ENCODE results near the gene PMFBP1. TPM values are rescaled to one million over a fixed set of nuclear protein-coding genes. Genes with fewer than 3 reads are reported as not detected.

PMFBP1 gene
- polyA plus RNA-seq, 1 donor = 4.7 TPM

DNA sequence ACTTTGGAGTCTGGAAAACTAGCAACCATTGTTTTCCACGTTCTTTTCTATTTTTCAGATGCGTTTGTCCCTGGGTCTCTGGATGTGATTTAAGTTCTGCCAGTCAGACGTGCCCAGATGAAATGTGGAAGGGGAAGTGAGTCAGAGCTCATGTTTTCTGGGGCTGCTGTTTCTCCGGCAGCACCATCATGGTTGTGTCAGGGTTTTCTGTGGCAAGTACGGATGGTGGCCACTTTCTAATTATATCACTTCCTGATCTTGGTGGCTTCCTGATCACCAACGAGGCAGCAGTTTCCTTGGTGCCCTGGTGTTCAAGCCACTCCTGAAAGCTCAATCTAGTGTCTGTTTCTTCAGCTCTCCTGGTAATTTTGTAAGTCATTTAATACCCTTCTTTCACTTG is 31.4 kb upstream of the PMFBP1 start:
- no CpG with 5 or more reads among the region's 6 CpGs for WGBS (ENCODE audit: insufficient coverage, low lambda C conversion rate)
- Histone ChIP-seq H3K4me3 (ENCODE audit: low read length) (no peak overlapping the region), H3K4me1 (ENCODE audit: control insufficient read depth, insufficient read depth, low read length) (peaks cover 19% of the 10 kb centered on the region), H3K9me3 (ENCODE audit: control insufficient read depth, low read depth, low read length) (no peaks in the 10 kb centered on the region), H3K27ac (ENCODE audit: low read length) (no peak overlapping the region), H3K36me3 (ENCODE audit: control insufficient read depth, insufficient read depth, low read length) (no peaks in the 10 kb centered on the region), H3K27me3 (ENCODE audit: control insufficient read depth, insufficient read depth, low read length) (no peaks in the 10 kb centered on the region)
- DNase-seq = no peak

GRCh38 chr16:72202014-72202413 is 30.1 kb upstream of the PMFBP1 start:
- Histone ChIP-seq H3K36me3 (ENCODE audit: control insufficient read depth, insufficient read depth, low read length) (no peaks in the 10 kb centered on the region), H3K4me3 (ENCODE audit: low read length) (no peak overlapping the region), H3K27ac (ENCODE audit: low read length) (peak overlapping the region; percentile 16), H3K9me3 (ENCODE audit: control insufficient read depth, low read depth, low read length) (no peaks in the 10 kb centered on the region), H3K4me1 (ENCODE audit: control insufficient read depth, insufficient read depth, low read length) (peaks cover 19% of the 10 kb centered on the region), H3K27me3 (ENCODE audit: control insufficient read depth, insufficient read depth, low read length) (no peaks in the 10 kb centered on the region)
- no CpG with 5 or more reads among the region's 2 CpGs for WGBS (ENCODE audit: insufficient coverage, low lambda C conversion rate)
- no peak for DNase-seq

GRCh38 chr16:72201387-72201786 is 29.4 kb upstream of the PMFBP1 start:
- Histone ChIP-seq H3K9me3 (ENCODE audit: control insufficient read depth, low read depth, low read length) (no peaks in the 10 kb centered on the region), H3K4me3 (ENCODE audit: low read length) (no peak overlapping the region), H3K4me1 (ENCODE audit: control insufficient read depth, insufficient read depth, low read length) (peaks cover 19% of the 10 kb centered on the region), H3K36me3 (ENCODE audit: control insufficient read depth, insufficient read depth, low read length) (no peaks in the 10 kb centered on the region), H3K27ac (ENCODE audit: low read length) (no peak overlapping the region), H3K27me3 (ENCODE audit: control insufficient read depth, insufficient read depth, low read length) (no peaks in the 10 kb centered on the region)
- WGBS (ENCODE audit: insufficient coverage, low lambda C conversion rate) = 100% methylated on average over 1 of the region's 2 CpGs
- no peak for DNase-seq

DNA sequence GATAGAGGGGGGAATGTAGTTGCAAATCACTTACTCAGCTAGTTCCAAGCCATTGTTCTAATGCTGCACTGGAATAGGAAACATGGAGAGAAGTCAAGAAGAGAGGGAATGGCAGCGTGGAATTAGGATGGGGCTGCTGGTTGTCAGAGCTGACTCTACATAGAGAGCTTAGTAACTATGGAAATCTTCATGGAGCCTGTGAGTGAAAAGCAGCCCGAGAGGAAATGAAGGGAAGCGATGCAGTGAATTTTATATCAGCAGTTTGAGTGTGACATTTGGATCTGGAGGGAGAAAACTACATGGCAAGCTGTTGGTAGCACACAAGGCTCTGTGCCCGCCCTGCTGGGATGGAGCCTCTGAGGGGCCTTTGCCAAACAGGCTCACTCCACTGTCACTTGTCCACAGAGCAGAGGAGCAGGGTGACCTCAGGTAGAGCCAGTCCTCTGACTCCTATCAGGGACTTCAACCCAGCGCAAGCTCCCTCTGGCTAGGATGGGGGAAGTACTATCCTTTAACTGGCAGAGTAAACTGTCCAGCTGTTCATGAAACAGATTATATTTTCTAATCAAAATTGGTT is 27.9 kb upstream of the PMFBP1 start:
- no CpG with 5 or more reads among the region's 5 CpGs for WGBS (ENCODE audit: insufficient coverage, low lambda C conversion rate)

DNA sequence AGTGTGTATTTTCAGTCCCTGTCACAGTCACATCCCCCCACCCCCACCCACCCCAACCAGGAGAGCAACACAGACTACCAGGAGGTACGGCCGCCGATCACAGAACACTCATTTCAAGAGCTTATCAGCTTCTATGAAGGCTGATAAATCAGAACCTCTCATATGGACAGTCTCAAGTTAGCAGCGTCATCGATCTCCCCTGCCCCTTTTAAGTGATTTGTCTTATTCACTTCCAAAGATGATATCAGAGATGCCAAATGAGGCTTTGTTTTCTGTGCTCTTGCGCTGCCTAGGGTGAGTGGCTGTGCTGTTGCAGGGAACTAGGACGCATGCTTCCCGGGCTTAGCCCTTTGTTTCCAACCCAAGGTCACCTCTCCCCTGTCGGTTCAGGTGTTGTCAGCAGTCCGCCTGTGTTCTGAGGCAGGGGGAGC is 26.8 kb upstream of the PMFBP1 start:
- 56% methylated on average over 5 of the region's 10 CpGs for WGBS (ENCODE audit: insufficient coverage, low lambda C conversion rate)
- Histone ChIP-seq H3K27me3 (ENCODE audit: control insufficient read depth, insufficient read depth, low read length) (no peaks in the 10 kb centered on the region), H3K36me3 (ENCODE audit: control insufficient read depth, insufficient read depth, low read length) (no peaks in the 10 kb centered on the region), H3K4me1 (ENCODE audit: control insufficient read depth, insufficient read depth, low read length) (peaks cover 19% of the 10 kb centered on the region), H3K27ac (ENCODE audit: low read length) (no peak overlapping the region), H3K9me3 (ENCODE audit: control insufficient read depth, low read depth, low read length) (no peaks in the 10 kb centered on the region), H3K4me3 (ENCODE audit: low read length) (no peak overlapping the region)
- no peak for DNase-seq

More for the DNA sequence above, 27.9 kb upstream of the PMFBP1 start:
- no peak overlapping the region for H3K4me3 ChIP-seq (ENCODE audit: low read length)
- H3K9me3 ChIP-seq (ENCODE audit: control insufficient read depth, low read depth, low read length) = no peaks in the 10 kb centered on the region
- H3K27me3 ChIP-seq (ENCODE audit: control insufficient read depth, insufficient read depth, low read length) = no peaks in the 10 kb centered on the region
- H3K36me3 ChIP-seq (ENCODE audit: control insufficient read depth, insufficient read depth, low read length) = no peaks in the 10 kb centered on the region
- H3K4me1 ChIP-seq (ENCODE audit: control insufficient read depth, insufficient read depth, low read length) = peaks cover 19% of the 10 kb centered on the region
- H3K27ac ChIP-seq (ENCODE audit: low read length) = no peak overlapping the region
- no peak for DNase-seq

DNA sequence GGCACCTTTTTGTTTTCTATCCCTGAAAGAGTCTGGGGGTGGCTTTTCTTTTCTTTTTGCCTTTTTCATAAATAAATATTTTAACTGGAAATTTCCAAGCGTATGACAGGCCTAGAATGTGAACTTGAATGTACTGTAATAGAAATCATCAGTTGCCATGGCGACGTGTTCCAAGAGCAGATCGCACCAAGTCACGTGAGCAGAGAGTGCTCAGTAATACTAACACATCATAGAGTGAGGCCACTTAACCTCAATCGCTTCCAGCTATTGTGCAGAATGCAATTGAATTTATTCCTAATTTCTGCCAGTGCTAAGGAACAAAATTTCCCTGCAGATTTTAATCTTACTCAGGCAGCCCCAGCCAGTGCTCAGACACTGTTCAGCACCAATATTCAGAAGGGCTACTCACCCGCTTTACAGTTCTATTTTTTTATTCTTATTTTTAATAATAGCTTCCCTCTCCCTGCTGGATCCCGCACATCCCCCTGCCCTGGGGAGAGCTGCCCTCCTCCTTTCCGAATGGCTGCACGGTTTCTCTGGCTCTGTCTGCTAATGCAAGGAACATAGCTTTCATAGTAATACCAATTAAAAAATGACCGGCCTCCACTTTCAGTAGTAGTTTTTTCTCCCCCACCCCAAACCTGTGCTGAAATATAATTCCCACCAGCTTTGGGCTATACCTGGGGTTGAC is 26.2 kb upstream of the PMFBP1 start:
- Histone ChIP-seq H3K27ac (ENCODE audit: low read length) (no peak overlapping the region), H3K9me3 (ENCODE audit: control insufficient read depth, low read depth, low read length) (no peaks in the 10 kb centered on the region), H3K36me3 (ENCODE audit: control insufficient read depth, insufficient read depth, low read length) (no peaks in the 10 kb centered on the region), H3K4me1 (ENCODE audit: control insufficient read depth, insufficient read depth, low read length) (peaks cover 13% of the 10 kb centered on the region), H3K27me3 (ENCODE audit: control insufficient read depth, insufficient read depth, low read length) (no peaks in the 10 kb centered on the region), H3K4me3 (ENCODE audit: low read length) (no peak overlapping the region)
- 60% methylated on average over 1 of the region's 11 CpGs for WGBS (ENCODE audit: insufficient coverage, low lambda C conversion rate)
- peak; percentile 52 to 56 for DNase-seq

- WGBS (ENCODE audit: insufficient coverage, low lambda C conversion rate) = no CpG with 5 or more reads among the region's 4 CpGs
- no peaks in the 10 kb centered on the region for H3K36me3 ChIP-seq (ENCODE audit: control insufficient read depth, insufficient read depth, low read length)
Measured at GRCh38 chr16:72197545-72197944, 25.6 kb upstream of the PMFBP1 start.

DNA sequence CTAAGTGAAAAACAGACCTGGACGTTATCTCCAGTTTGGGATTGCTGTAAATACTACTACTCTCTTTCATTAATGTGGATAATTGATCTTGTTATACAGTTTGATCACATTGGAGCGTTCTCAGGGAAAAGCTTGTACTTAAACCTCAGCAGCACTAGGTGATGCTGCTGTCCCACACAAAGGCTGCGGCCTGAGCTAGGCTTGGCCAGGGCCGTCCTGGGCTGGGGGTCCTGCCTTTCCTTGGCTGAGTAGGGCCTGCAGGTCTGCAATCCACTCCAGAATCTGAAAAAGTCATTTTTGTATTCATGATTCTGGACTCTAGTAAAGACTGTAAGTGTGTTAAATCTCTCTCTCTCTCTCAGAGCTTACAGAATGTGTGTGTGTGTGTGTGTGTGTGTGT is 23.7 kb upstream of the PMFBP1 start:
- H3K9me3 ChIP-seq (ENCODE audit: control insufficient read depth, low read depth, low read length) = no peaks in the 10 kb centered on the region
- H3K4me1 ChIP-seq (ENCODE audit: control insufficient read depth, insufficient read depth, low read length) = no peaks in the 10 kb centered on the region
- no peak overlapping the region for H3K27ac ChIP-seq (ENCODE audit: low read length)
- WGBS (ENCODE audit: insufficient coverage, low lambda C conversion rate) = no CpG with 5 or more reads among the region's 4 CpGs
- DNase-seq = no peak
- no peaks in the 10 kb centered on the region for H3K36me3 ChIP-seq (ENCODE audit: control insufficient read depth, insufficient read depth, low read length)
- H3K27me3 ChIP-seq (ENCODE audit: control insufficient read depth, insufficient read depth, low read length) = no peaks in the 10 kb centered on the region
- no peak overlapping the region for H3K4me3 ChIP-seq (ENCODE audit: low read length)

More at GRCh38 chr16:72197545-72197944, 25.6 kb upstream of the PMFBP1 start:
- H3K27me3 ChIP-seq (ENCODE audit: control insufficient read depth, insufficient read depth, low read length) = no peaks in the 10 kb centered on the region
- no peak overlapping the region for H3K27ac ChIP-seq (ENCODE audit: low read length)
- H3K4me3 ChIP-seq (ENCODE audit: low read length) = no peak overlapping the region
- no peaks in the 10 kb centered on the region for H3K9me3 ChIP-seq (ENCODE audit: control insufficient read depth, low read depth, low read length)
- H3K4me1 ChIP-seq (ENCODE audit: control insufficient read depth, insufficient read depth, low read length) = peaks cover 7% of the 10 kb centered on the region
- no peak for DNase-seq

DNA sequence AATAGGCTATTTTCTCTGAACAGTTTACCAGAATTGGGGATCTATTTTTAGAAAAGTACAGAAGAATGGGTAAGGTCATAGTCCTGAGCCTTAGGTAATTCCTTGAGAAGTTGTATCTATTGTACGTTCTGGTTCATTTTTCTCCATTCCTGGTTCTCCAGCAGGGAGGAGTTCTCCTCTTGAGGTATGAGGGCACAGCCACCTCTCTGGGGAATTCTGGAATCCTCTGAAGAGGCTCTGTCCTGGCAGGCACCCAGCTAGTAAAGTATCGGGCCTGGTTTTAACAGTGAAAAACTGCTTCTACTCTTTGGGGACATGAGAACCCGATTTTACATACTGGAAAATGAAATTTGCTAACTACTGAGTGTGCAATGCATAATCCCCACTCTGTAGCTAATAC is 19.6 kb upstream of the PMFBP1 start:
- H3K27me3 ChIP-seq (ENCODE audit: control insufficient read depth, insufficient read depth, low read length) = no peaks in the 10 kb centered on the region
- WGBS (ENCODE audit: insufficient coverage, low lambda C conversion rate) = no CpG with 5 or more reads among the region's 3 CpGs
- no peak overlapping the region for H3K4me3 ChIP-seq (ENCODE audit: low read length)
- DNase-seq = no peak
- H3K36me3 ChIP-seq (ENCODE audit: control insufficient read depth, insufficient read depth, low read length) = no peaks in the 10 kb centered on the region
- H3K4me1 ChIP-seq (ENCODE audit: control insufficient read depth, insufficient read depth, low read length) = no peaks in the 10 kb centered on the region
- H3K9me3 ChIP-seq (ENCODE audit: control insufficient read depth, low read depth, low read length) = no peaks in the 10 kb centered on the region
- no peak overlapping the region for H3K27ac ChIP-seq (ENCODE audit: low read length)

DNA sequence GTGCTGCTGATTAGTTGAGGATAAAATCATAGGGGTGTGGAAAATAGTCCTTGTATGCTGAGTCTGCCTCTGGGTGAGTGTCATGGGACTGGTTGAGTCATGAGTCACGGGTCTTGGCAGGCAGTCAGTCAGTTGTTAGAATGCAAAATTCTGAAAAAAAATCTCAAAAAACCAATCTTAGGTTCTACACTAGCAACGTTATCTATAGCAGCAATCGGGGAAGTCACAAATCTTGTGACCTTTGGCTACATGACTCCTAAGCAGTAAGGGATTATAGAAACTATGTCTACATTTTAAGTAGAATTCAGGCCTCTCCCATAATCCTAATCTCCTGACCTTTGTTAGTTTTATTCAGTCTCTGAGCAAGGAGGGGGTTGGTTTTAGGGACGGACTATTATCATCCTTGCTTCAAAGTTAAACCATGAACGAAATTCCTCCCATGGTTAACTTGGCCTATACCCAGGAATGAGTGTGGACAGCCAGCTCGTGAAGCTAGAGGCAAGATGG is 18.0 kb upstream of the PMFBP1 start:
- no peak for DNase-seq
- Histone ChIP-seq H3K4me3 (ENCODE audit: low read length) (no peak overlapping the region), H3K9me3 (ENCODE audit: control insufficient read depth, low read depth, low read length) (no peaks in the 10 kb centered on the region), H3K4me1 (ENCODE audit: control insufficient read depth, insufficient read depth, low read length) (no peaks in the 10 kb centered on the region), H3K36me3 (ENCODE audit: control insufficient read depth, insufficient read depth, low read length) (no peaks in the 10 kb centered on the region), H3K27me3 (ENCODE audit: control insufficient read depth, insufficient read depth, low read length) (no peaks in the 10 kb centered on the region), H3K27ac (ENCODE audit: low read length) (no peak overlapping the region)
- 50% methylated on average over 2 of the region's 6 CpGs for WGBS (ENCODE audit: insufficient coverage, low lambda C conversion rate)

DNA sequence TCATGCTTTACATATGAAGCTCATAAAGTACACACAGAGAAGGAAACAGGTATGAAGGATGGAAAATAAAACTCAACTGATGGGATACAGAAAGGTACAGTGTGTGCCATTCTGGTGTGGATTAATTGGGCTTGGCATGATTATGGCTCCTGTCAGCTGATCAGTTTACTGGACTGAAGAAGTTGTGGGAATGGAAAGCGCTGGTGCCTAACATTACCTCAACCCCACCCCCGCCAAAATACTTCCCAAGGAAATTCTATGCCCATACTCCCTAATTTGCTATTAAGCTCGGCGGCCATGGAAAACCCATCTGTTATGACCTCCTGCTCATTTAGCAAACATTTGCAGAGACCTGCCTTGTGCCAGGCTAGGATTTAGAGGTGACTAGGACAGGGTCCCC is 16.6 kb upstream of the PMFBP1 start:
- WGBS (ENCODE audit: insufficient coverage, low lambda C conversion rate) = no CpG with 5 or more reads among the region's 4 CpGs
- no peak for DNase-seq

More for the DNA sequence above, 16.6 kb upstream of the PMFBP1 start:
- no peak overlapping the region for H3K4me3 ChIP-seq (ENCODE audit: low read length)
- H3K36me3 ChIP-seq (ENCODE audit: control insufficient read depth, insufficient read depth, low read length) = no peaks in the 10 kb centered on the region
- no peaks in the 10 kb centered on the region for H3K4me1 ChIP-seq (ENCODE audit: control insufficient read depth, insufficient read depth, low read length)
- no peaks in the 10 kb centered on the region for H3K27me3 ChIP-seq (ENCODE audit: control insufficient read depth, insufficient read depth, low read length)
- no peaks in the 10 kb centered on the region for H3K9me3 ChIP-seq (ENCODE audit: control insufficient read depth, low read depth, low read length)
- H3K27ac ChIP-seq (ENCODE audit: low read length) = no peak overlapping the region
